ENCODE data around the gene KCNK1. TPM values are rescaled to one million over a fixed set of nuclear protein-coding genes. Genes with fewer than 3 reads are reported as not detected.

Gene KCNK1
- total RNA-seq, 1 donor from 2014 or later: not detected

- H3K4me3 Mint-ChIP-seq (ENCODE audit: unreplicated experiment): no peak overlapping the region
- H3K36me3 Mint-ChIP-seq (ENCODE audit: unreplicated experiment): no peaks in the 10 kb centered on the region
- no peaks in the 10 kb centered on the region for H3K4me1 Mint-ChIP-seq (ENCODE audit: unreplicated experiment)
- peaks cover 8% of the 10 kb centered on the region for H3K9me3 Mint-ChIP-seq (ENCODE audit: unreplicated experiment)
- no peak for TF ChIP-seq CTCF (IDR thresholded peaks at IDR 0.05)
- no peak overlapping the region for H3K27ac Mint-ChIP-seq (ENCODE audit: unreplicated experiment)
- H3K27me3 Mint-ChIP-seq (ENCODE audit: unreplicated experiment): no peaks in the 10 kb centered on the region
- DNase-seq (ENCODE audit: extremely low spot score, unreplicated experiment): no peak
Measured at GRCh38 chr1:233710507-233710906, 96.6 kb downstream of the KCNK1 start.

GRCh38 chr1:233714631-233715217, 100.8 kb downstream of the KCNK1 start:
- Mint-ChIP-seq H3K9me3 (ENCODE audit: unreplicated experiment) (peaks cover 10% of the 10 kb centered on the region), H3K27me3 (ENCODE audit: unreplicated experiment) (no peaks in the 10 kb centered on the region), H3K4me3 (ENCODE audit: unreplicated experiment) (no peak overlapping the region), H3K36me3 (ENCODE audit: unreplicated experiment) (no peaks in the 10 kb centered on the region), H3K27ac (ENCODE audit: unreplicated experiment) (no peak overlapping the region), H3K4me1 (ENCODE audit: unreplicated experiment) (no peaks in the 10 kb centered on the region)
- no peak for TF ChIP-seq CTCF (IDR thresholded peaks at IDR 0.05)
- no peak for DNase-seq (ENCODE audit: extremely low spot score, unreplicated experiment)

- Mint-ChIP-seq H3K4me3 (ENCODE audit: unreplicated experiment) (no peak overlapping the region), H3K27me3 (ENCODE audit: unreplicated experiment) (no peaks in the 10 kb centered on the region), H3K9me3 (ENCODE audit: unreplicated experiment) (peaks cover 22% of the 10 kb centered on the region), H3K27ac (ENCODE audit: unreplicated experiment) (no peak overlapping the region), H3K4me1 (ENCODE audit: unreplicated experiment) (no peaks in the 10 kb centered on the region), H3K36me3 (ENCODE audit: unreplicated experiment) (no peaks in the 10 kb centered on the region)
- no peak for TF ChIP-seq CTCF (IDR thresholded peaks at IDR 0.05)
- no peak for DNase-seq (ENCODE audit: extremely low spot score, unreplicated experiment)
Measured at GRCh38 chr1:233718057-233718456, 104.2 kb downstream of the KCNK1 start.

GRCh38 chr1:233719655-233720341, 105.9 kb downstream of the KCNK1 start:
- no peak for DNase-seq (ENCODE audit: extremely low spot score, unreplicated experiment)
- Mint-ChIP-seq H3K36me3 (ENCODE audit: unreplicated experiment) (no peaks in the 10 kb centered on the region), H3K27me3 (ENCODE audit: unreplicated experiment) (no peaks in the 10 kb centered on the region), H3K4me1 (ENCODE audit: unreplicated experiment) (no peaks in the 10 kb centered on the region), H3K4me3 (ENCODE audit: unreplicated experiment) (no peak overlapping the region), H3K27ac (ENCODE audit: unreplicated experiment) (no peak overlapping the region), H3K9me3 (ENCODE audit: unreplicated experiment) (peaks cover 22% of the 10 kb centered on the region)
- no peak for TF ChIP-seq CTCF (IDR thresholded peaks at IDR 0.05)

GRCh38 chr1:233721004-233721595, 107.2 kb downstream of the KCNK1 start:
- no peaks in the 10 kb centered on the region for H3K27me3 Mint-ChIP-seq (ENCODE audit: unreplicated experiment)

More at GRCh38 chr1:233721004-233721595, 107.2 kb downstream of the KCNK1 start:
- peaks cover 28% of the 10 kb centered on the region for H3K9me3 Mint-ChIP-seq (ENCODE audit: unreplicated experiment)
- DNase-seq (ENCODE audit: extremely low spot score, unreplicated experiment): no peak
- TF ChIP-seq CTCF (IDR thresholded peaks at IDR 0.05): no peak
- no peak overlapping the region for H3K4me3 Mint-ChIP-seq (ENCODE audit: unreplicated experiment)
- H3K4me1 Mint-ChIP-seq (ENCODE audit: unreplicated experiment): no peaks in the 10 kb centered on the region
- H3K36me3 Mint-ChIP-seq (ENCODE audit: unreplicated experiment): no peaks in the 10 kb centered on the region
- no peak overlapping the region for H3K27ac Mint-ChIP-seq (ENCODE audit: unreplicated experiment)
